IMR-90 (cell line): ENCODE measurements around the gene CETP. TPM values are rescaled to one million over a fixed set of nuclear protein-coding genes. Genes with fewer than 3 reads are reported as not detected.

Experiments used
- ATAC-seq: fragments of 200-7000 bp; cut with Tn5 transposase; 2 replicates; pipeline ENCODE4 v1.9.1; 2020; ENCODE audit warnings: low read depth, mild to moderate bottlenecking, moderate library complexity
- BruUV-seq: library from RNA; stranded (reverse); fragments of 400-500 nt; replicated peaks from 2 replicates; lab custom pipeline; 2021; lab: Mats Ljungman, UMichigan
- CTCF ChIA-PET: fragments of 300-600 bp; formaldehyde crosslinking; extraction: SDS; loops from one replicate; lab custom pipeline; 2021; ENCODE audit warnings: antibody characterized with exemption; lab: Yijun Ruan, JAX
- POLR2A ChIA-PET: fragments of 300-600 bp; sonication (Branson Sonifier 250); formaldehyde crosslinking; loops from one replicate; lab custom pipeline; 2022; ENCODE audit warnings: antibody characterized with exemption; ENCODE audit not compliant: unreplicated experiment; lab: Charles Lee
- DNase-seq: peaks from one replicate; pipeline ENCODE4 v3.0.0; 2013
- H2AFZ ChIP-seq: replicated peaks from 2 replicates; pipeline ENCODE3; 2013; ENCODE audit warnings: low read length, mild to moderate bottlenecking; ENCODE audit not compliant: poor library complexity
- H2AK5ac ChIP-seq: 2 replicates; pipeline ENCODE4 v1.6.1; 2013; ENCODE audit warnings: low read depth, low read length, inconsistent platforms
- H2AK9ac ChIP-seq: replicated peaks from 2 replicates; pipeline ENCODE3; 2013; ENCODE audit warnings: mild to moderate bottlenecking, low read depth, low read length, moderate library complexity; ENCODE audit not compliant: poor library complexity
- H2BK120ac ChIP-seq: 2 replicates; pipeline ENCODE4 v1.6.1; 2013; ENCODE audit warnings: low read depth, low read length, inconsistent platforms
- H2BK15ac ChIP-seq: 3 replicates; pipeline ENCODE4 v1.6.1; 2013; ENCODE audit warnings: low read depth, low read length, inconsistent platforms
- H2BK20ac ChIP-seq: 2 replicates; pipeline ENCODE4 v1.6.1; 2013; ENCODE audit warnings: low read depth, mild to moderate bottlenecking, inconsistent platforms, low read length, moderate library complexity
- H2BK5ac ChIP-seq: 2 replicates; pipeline ENCODE4 v1.6.1; 2013; ENCODE audit warnings: mild to moderate bottlenecking, low read depth, low read length, inconsistent platforms; ENCODE audit not compliant: poor library complexity, severe bottlenecking
- H3K14ac ChIP-seq: replicated peaks from 2 replicates; pipeline ENCODE4 v1.6.1; 2013; ENCODE audit warnings: low read depth, low read length, inconsistent platforms
- H3K18ac ChIP-seq: 2 replicates; pipeline ENCODE4 v1.6.1; 2013; ENCODE audit warnings: low read depth, low read length, control low read depth
- H3K23ac ChIP-seq: 2 replicates; pipeline ENCODE4 v1.6.1; 2013; ENCODE audit warnings: low read depth, low read length, inconsistent platforms
- H3K27ac ChIP-seq: 2 replicates; pipeline ENCODE4 v1.5.1; 2013; ENCODE audit warnings: mild to moderate bottlenecking, control low read depth, low read length; ENCODE audit not compliant: insufficient read depth
- H3K27me3 ChIP-seq: 2 replicates; pipeline ENCODE4 v1.6.1; 2013; ENCODE audit warnings: low read length; ENCODE audit not compliant: control insufficient read depth, insufficient read depth
- H3K36me3 ChIP-seq: 2 replicates; pipeline ENCODE4 v1.6.1; 2013; ENCODE audit warnings: low read length, mixed read lengths; ENCODE audit not compliant: control insufficient read depth, insufficient read depth
- H3K4ac ChIP-seq: 2 replicates; pipeline ENCODE4 v1.6.1; 2013; ENCODE audit warnings: low read depth, low read length, inconsistent platforms
- H3K4me1 ChIP-seq: 2 replicates; pipeline ENCODE4 v1.6.1; 2013; ENCODE audit warnings: low read length, mixed read lengths; ENCODE audit not compliant: control insufficient read depth, insufficient read depth
- H3K4me2 ChIP-seq: 2 replicates; pipeline ENCODE4 v1.6.1; 2013; ENCODE audit warnings: low read depth, mild to moderate bottlenecking, control low read depth, low read length, moderate library complexity
- H3K4me3 ChIP-seq: 2 replicates; pipeline ENCODE4 v1.5.1; 2013; ENCODE audit warnings: low read depth, mild to moderate bottlenecking, control low read depth, low read length, moderate library complexity; ENCODE audit not compliant: insufficient read depth
- H3K56ac ChIP-seq: 2 replicates; pipeline ENCODE4 v1.6.1; 2013; ENCODE audit warnings: low read length, inconsistent platforms; ENCODE audit not compliant: insufficient read depth; ENCODE audit errors: extremely low read depth
- H3K79me1 ChIP-seq, 2 experiments: 2 replicates each; pipeline ENCODE4 v1.6.1; 2013; ENCODE audit warnings: low read length in 2 of 2, inconsistent platforms in 1 of 2, low read depth in 1 of 2
- H3K9ac ChIP-seq: 2 replicates; pipeline ENCODE4 v1.6.1; 2013; ENCODE audit warnings: low read depth, low read length, control low read depth
- H3K9me1 ChIP-seq: 2 replicates; pipeline ENCODE4 v1.6.1; 2013; ENCODE audit warnings: low read length, inconsistent platforms; ENCODE audit not compliant: insufficient read depth
- H3K9me3 ChIP-seq: 2 replicates; pipeline ENCODE4 v1.6.1; 2013; ENCODE audit warnings: low read length; ENCODE audit not compliant: control insufficient read depth, insufficient read depth
- H4K20me1 ChIP-seq: 2 replicates; pipeline ENCODE4 v1.6.1; 2013; ENCODE audit warnings: low read length, inconsistent platforms; ENCODE audit not compliant: insufficient read depth
- H4K5ac ChIP-seq: 2 replicates; pipeline ENCODE4 v1.6.1; 2013; ENCODE audit warnings: mild to moderate bottlenecking, low read depth, low read length, control low read depth
- H4K8ac ChIP-seq, 2 experiments: 2 replicates each; pipeline ENCODE4 v1.6.1; 2013; ENCODE audit warnings: low read depth in 2 of 2, low read length in 2 of 2, control low read depth in 1 of 2, inconsistent platforms in 1 of 2
- H4K91ac ChIP-seq: 2 replicates; pipeline ENCODE4 v1.6.1; 2013; ENCODE audit warnings: low read depth, low read length, inconsistent platforms; ENCODE audit not compliant: insufficient read depth
- BHLHE40 ChIP-seq: fragments of 150-350 bp; IDR thresholded peaks from 2 replicates; pipeline ENCODE4 v1.6.1; 2016; ENCODE audit warnings: mild to moderate bottlenecking, low read depth, low read length
- CEBPB ChIP-seq: IDR thresholded peaks from 2 replicates; pipeline ENCODE4 v1.6.1; 2012; ENCODE audit warnings: low read depth, low read length, improper control_type of control experiment
- CHD1 ChIP-seq: IDR thresholded peaks from 2 replicates; pipeline ENCODE4 v1.6.1; 2012; ENCODE audit warnings: low read depth, low read length, improper control_type of control experiment
- FOS ChIP-seq: fragments of 150-350 bp; IDR thresholded peaks from 2 replicates; pipeline ENCODE4 v1.6.1; 2016; ENCODE audit warnings: low read depth, low read length
- MAFK ChIP-seq: IDR thresholded peaks from 2 replicates; pipeline ENCODE4 v1.6.1; 2012; ENCODE audit warnings: low read depth, low read length, improper control_type of control experiment
- MAZ ChIP-seq: IDR thresholded peaks from 2 replicates; pipeline ENCODE4 v1.6.1; 2012; ENCODE audit warnings: low read depth, mild to moderate bottlenecking, low read length, improper control_type of control experiment, moderate library complexity, borderline replicate concordance
- MXI1 ChIP-seq: IDR thresholded peaks from 2 replicates; pipeline ENCODE4 v1.6.1; 2012; ENCODE audit warnings: low read depth, mild to moderate bottlenecking, low read length, moderate library complexity, borderline replicate concordance
- NFE2L2 ChIP-seq: fragments of 150-350 bp; IDR thresholded peaks from 2 replicates; pipeline ENCODE4 v1.6.1; 2016; ENCODE audit warnings: low read depth, mild to moderate bottlenecking, low read length
- POLR2A ChIP-seq: IDR thresholded peaks from 2 replicates; pipeline ENCODE4 v1.6.1; 2012; ENCODE audit warnings: mild to moderate bottlenecking, low read depth, low read length
- RAD21 ChIP-seq: IDR thresholded peaks from 2 replicates; pipeline ENCODE4 v1.6.1; 2012; ENCODE audit warnings: low read length, improper control_type of control experiment
- dilution Hi-C: fragments of 300-500 bp; cut with HindIII; formaldehyde crosslinking; loops from one replicate; pipeline ENCODE4 v1.14.3; 2018; ENCODE audit warnings: low sequenced_read_pairs; ENCODE audit not compliant: unreplicated experiment
- in situ Hi-C: fragments of 300-500 bp; cut with MboI; formaldehyde crosslinking; loops from 3 replicates; pipeline ENCODE4 v1.14.3; 2019; ENCODE audit warnings: low sequenced_read_pairs, inconsistent platforms, mixed read lengths
- intact Hi-C: fragments of 100-400 bp; cut with micrococcal nuclease; formaldehyde crosslinking; loops from 2 replicates; pipeline ENCODE4 v1.10.0; 2022
- polyA plus RNA-seq, 3 experiments: library from polyadenylated mRNA; depleted of rRNA; stranded (reverse); fragments of >200 nt; gene quantifications; 2 replicates each; pipeline ENCODE4 v1.2.3, GENCODE V29; 2012; ENCODE audit warnings: low replicate concordance in 1 of 3
- total RNA-seq: library from RNA; depleted of rRNA; stranded (reverse); fragments of >200 nt; gene quantifications from 2 replicates; pipeline ENCODE4 v1.2.3, GENCODE V29; 2012
- TF ChIP-seq, protein P1 (sequence below): conservative IDR thresholded peaks from 2 replicates; pipeline ENCODE4 v1.5.1; 2012; ENCODE audit warnings: mild to moderate bottlenecking, low read depth, low read length, improper control_type of control experiment
- TF ChIP-seq, protein P2 (sequence below): fragments of 150-350 bp; IDR thresholded peaks from 2 replicates; pipeline ENCODE4 v1.6.1; 2017; ENCODE audit warnings: mild to moderate bottlenecking, antibody characterized with exemption, low read length, low read depth
- TF ChIP-seq, protein P3 (sequence below): fragments of 150-350 bp; IDR thresholded peaks from 2 replicates; pipeline ENCODE4 v1.6.1; 2016; ENCODE audit warnings: low read depth, mild to moderate bottlenecking, low read length, moderate library complexity, borderline replicate concordance

The CETP gene
- total and polyA plus RNA-seq, 2 of the 4 experiments (the other 2 are of a cell fraction): not detected

DNA sequence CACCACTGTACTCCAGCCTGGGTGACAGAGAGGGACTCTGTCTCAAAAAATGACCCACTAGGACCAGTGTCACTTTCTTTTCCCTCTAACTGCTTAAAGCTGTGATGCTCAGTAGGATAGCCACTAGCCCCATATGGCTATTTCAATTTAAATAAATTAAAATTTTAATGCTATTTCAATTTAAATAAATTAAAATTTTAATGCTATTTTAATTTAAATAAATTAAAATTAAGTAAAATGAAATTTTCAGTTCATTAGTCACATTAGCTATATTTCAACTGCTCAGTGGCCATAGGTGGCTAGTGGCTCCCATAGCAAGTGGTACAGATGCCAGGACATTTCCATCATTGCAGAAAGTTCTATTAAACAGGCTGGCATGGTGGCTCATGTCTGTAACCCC lies 70.6 kb downstream of the CETP start:
- in situ Hi-C loops (no loop called here), intact Hi-C loops (no loop called here), dilution Hi-C loops (no loop called here)
- H2BK5ac ChIP-seq: no peak overlapping the region
- H2AK9ac ChIP-seq: no peak overlapping the region
- no peak overlapping the region for H2BK20ac ChIP-seq
- no peak overlapping the region for H4K5ac ChIP-seq
- no peak overlapping the region for H3K18ac ChIP-seq
- peaks cover 13% of the 10 kb centered on the region; the same call in 1 of the 2 replicates for H3K36me3 ChIP-seq
- no peak overlapping the region for H2BK15ac ChIP-seq
- H3K9me1 ChIP-seq: peaks cover 25% of the 10 kb centered on the region
- DNase-seq (no peak), ATAC-seq (no peak)
- no peak overlapping the region for H2AK5ac ChIP-seq
- no peak overlapping the region for H4K91ac ChIP-seq
- H3K4me2 ChIP-seq: no peak overlapping the region
- no peak overlapping the region for H2BK120ac ChIP-seq
- ChIA-PET POLR2A (no interaction called here), CTCF (no interaction called here)
- H3K4ac ChIP-seq: no peak overlapping the region
- no peak overlapping the region for H3K14ac ChIP-seq
- no peak overlapping the region for H3K23ac ChIP-seq
- peaks cover 4% of the 10 kb centered on the region; the same call in 1 of the 2 replicates for H4K20me1 ChIP-seq
- peaks cover 4% of the 10 kb centered on the region; the same call in 1 of the 2 replicates for H3K4me1 ChIP-seq
- H3K4me3 ChIP-seq: no peak overlapping the region
- no TSS peak for BruUV-seq
- no peaks in the 10 kb centered on the region for H3K27me3 ChIP-seq
- TF ChIP-seq NFE2L2 (no peak), CHD1 (no peak), RAD21 (no peak), MAFK (no peak), POLR2A (no peak), MXI1 (no peak), BHLHE40 (no peak), MAZ (no peak), FOS (no peak), CEBPB (no peak)
- TF ChIP-seq, protein P1, sequence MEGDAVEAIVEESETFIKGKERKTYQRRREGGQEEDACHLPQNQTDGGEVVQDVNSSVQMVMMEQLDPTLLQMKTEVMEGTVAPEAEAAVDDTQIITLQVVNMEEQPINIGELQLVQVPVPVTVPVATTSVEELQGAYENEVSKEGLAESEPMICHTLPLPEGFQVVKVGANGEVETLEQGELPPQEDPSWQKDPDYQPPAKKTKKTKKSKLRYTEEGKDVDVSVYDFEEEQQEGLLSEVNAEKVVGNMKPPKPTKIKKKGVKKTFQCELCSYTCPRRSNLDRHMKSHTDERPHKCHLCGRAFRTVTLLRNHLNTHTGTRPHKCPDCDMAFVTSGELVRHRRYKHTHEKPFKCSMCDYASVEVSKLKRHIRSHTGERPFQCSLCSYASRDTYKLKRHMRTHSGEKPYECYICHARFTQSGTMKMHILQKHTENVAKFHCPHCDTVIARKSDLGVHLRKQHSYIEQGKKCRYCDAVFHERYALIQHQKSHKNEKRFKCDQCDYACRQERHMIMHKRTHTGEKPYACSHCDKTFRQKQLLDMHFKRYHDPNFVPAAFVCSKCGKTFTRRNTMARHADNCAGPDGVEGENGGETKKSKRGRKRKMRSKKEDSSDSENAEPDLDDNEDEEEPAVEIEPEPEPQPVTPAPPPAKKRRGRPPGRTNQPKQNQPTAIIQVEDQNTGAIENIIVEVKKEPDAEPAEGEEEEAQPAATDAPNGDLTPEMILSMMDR: no peak
- TF ChIP-seq, protein P2, sequence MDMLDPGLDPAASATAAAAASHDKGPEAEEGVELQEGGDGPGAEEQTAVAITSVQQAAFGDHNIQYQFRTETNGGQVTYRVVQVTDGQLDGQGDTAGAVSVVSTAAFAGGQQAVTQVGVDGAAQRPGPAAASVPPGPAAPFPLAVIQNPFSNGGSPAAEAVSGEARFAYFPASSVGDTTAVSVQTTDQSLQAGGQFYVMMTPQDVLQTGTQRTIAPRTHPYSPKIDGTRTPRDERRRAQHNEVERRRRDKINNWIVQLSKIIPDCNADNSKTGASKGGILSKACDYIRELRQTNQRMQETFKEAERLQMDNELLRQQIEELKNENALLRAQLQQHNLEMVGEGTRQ: no peak
- TF ChIP-seq, protein P3, sequence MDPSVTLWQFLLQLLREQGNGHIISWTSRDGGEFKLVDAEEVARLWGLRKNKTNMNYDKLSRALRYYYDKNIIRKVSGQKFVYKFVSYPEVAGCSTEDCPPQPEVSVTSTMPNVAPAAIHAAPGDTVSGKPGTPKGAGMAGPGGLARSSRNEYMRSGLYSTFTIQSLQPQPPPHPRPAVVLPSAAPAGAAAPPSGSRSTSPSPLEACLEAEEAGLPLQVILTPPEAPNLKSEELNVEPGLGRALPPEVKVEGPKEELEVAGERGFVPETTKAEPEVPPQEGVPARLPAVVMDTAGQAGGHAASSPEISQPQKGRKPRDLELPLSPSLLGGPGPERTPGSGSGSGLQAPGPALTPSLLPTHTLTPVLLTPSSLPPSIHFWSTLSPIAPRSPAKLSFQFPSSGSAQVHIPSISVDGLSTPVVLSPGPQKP: no peak
- H3K79me1 ChIP-seq: peaks cover 0 to 7% of the 10 kb centered on the region in 2 experiments; a peak in 2 of 4 replicates
- H3K9ac ChIP-seq: no peak overlapping the region
- H3K27ac ChIP-seq: no peak overlapping the region
- H3K56ac ChIP-seq: no peak overlapping the region
- H2AFZ ChIP-seq: no peak overlapping the region
- no peak overlapping the region for H4K8ac ChIP-seq
- no peaks in the 10 kb centered on the region for H3K9me3 ChIP-seq
